ENCODE measurements around the gene MAP2.

Gene MAP2

DNA sequence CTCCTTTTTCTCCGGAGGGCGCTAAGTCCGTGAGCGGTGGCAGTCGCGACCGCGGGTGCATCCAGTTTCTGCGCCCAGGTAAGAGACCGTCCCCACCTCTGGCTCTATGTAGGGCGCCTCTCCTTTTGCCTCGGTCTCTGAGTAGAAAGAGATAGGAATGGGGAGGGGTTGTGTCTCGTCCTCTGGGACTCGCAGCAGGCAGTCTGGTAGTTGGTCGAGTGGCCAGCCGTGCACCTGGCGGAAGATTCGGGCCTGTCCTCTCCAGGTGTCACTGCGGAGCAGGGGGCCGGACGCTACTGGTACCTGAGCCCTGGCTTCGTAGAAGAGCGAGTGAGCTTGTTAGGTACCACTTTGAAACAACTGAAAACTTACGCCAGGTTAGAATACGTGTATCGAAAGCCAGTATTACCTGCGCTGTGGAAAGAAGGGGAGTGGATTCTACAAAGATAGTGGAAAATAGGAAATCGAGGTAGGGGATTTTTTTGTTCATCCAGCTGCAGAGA, 403 bp downstream of the MAP2 start:
- no peak for DNase-seq (ENCODE audit: low spot score)

DNA sequence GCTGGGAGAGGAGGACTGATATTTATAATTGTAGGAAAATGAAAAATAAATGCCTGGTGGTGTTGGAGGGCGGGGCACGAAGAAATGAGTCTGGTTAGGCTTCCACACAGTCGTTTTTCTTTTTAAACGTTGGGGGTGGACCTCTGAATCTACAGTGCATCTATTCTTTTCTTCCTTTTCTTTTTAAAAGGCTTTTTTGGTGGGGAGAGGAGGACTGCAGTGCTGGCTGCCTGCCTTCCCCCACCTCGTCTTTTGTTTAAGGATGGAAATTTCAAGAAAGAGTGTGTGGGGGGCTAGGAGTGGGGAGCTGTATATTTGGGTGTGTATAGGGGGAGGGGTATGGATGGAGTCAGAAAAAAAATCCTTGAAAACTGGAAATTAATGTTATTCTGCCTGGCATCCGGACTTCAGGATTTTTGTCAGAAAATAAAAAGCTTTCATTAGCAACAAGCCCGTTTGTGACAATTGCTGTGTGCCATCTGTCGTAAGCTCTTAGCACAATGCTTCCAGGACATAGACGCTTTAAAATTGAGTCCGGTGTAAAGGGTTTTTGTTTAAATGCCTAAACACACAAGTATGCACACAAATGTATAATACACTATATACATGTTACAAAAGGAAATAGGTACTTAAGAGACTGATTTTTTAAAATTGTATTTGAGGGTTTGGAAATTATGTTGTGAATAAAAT, 1.1 kb downstream of the MAP2 start:
- no peak for DNase-seq (ENCODE audit: low spot score)

DNA sequence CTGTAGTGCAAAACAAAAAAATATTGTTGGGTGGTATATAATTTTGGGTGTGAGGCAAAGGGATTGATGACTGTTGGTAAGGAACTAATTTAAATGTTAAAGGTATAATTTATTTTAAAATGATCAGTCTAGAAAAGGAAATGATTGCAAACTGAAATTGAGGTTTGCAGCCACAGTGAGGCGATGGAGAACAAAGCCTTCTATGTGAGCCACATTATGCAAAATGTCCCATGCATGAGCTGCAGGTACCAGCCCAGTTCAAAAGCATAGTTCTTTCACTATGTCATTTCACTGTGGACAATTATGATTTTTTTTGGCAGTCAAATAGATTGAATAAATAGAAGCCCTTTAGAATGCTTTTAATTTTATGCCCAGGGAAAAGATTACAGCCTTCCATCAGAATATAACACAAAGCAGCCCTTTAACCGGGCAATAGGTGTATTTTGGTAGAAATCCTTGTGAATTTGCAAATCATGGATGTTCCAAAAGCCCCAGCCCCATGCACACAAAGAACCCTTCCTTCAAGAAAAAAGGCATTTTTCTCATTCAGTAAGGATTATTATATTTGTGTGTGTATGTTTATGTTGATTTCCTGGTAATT, 1.7 kb downstream of the MAP2 start:
- peak; percentile 38 for DNase-seq (ENCODE audit: low spot score)

DNA sequence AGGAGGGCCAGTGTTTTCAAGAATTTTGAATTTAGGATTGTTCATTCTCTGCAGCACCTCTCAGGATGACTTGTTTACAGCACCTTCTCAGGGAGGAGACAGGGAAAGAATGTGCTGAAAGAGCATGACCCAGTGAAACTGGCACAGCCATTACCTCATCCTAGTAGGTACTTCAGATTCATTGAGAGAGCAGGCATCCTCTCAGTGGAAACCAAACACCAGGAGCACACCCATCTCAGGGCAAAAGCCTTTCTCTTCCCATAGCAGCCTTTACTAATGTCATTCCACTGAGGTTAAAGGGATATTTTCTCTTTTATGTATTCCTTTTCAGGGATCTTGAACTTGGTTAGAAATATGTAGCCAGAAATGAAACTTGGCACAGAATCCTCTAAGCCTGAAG, 2.6 kb downstream of the MAP2 start:
- DNase-seq (ENCODE audit: low spot score) = no peak

DNA sequence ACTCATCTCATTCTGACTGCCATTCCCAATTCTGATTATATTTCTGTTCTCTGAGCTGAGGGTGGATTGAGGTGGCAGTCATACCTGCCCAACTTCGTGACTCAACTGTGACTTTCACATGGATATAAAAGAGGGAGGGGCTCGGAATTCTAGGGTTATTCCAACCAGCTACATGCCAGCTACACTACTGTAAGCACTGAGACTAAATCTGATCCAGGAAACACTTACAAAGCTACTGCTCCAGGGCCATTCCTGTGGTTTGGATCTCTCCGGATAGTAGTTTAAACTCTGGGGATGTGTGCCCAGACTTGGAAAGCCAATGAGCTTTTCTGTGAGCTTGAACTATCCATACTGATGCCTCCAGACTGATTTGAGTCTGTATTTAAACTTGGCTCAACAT, 7.9 kb downstream of the MAP2 start:
- peak; percentile 71 for DNase-seq (ENCODE audit: low spot score)

DNA sequence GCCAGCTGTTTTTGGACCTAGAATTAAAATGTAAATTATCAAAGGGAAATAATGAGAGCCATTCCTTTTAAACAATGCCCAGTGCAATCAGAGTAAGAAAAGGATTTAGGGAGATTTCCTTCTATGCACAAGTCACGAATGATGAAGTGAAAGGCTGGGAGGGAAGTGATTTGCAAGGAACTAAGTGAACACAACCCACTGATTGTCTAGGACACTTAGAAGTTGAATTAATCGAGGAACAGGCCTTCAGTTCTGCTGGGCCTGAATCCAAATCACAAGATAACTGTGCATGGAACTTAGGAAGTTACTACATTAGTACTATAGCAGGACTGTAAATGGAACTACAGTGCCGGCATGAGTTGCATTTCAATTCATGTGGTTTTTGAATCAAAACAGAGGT, 17.7 kb downstream of the MAP2 start:
- no peak for DNase-seq (ENCODE audit: low spot score)

DNA sequence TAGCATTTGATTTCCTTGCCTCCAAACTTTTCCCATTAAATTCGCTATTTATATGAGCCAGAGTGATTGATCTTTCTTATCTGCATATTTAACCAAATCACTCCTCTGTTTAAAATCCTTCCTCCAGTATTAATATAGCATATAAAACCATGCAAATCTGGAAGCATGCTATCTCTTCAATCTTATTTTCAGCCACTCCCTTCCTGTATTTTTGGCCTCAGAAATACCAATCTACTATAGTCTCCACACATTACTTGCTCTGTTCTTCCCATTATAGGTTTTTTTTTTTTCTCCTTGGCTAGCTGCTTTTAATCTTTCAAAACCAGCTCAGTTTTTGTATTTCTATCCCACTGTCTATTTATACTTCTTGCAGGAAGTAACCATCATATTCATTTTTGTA, 19.1 kb downstream of the MAP2 start:
- DNase-seq (ENCODE audit: low spot score) = no peak

DNA sequence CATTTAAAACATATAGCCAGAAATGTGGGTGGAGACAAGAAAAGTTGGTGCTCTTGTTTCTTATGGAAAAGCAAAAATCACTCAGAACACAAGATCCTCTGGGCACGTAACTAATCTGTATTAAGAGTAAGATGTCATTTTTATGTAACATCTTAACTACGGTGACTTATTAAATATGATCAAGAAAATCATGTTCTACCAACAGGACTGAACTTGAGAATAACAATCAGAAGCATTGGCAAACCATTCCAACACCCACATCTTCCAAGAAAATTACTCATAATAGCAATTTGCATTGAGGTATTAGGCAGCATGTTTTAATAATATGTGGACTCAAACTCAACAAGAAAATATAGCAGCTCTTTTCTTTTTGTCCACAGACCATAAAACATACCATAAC, 21.6 kb downstream of the MAP2 start:
- no peak for DNase-seq (ENCODE audit: low spot score)

DNA sequence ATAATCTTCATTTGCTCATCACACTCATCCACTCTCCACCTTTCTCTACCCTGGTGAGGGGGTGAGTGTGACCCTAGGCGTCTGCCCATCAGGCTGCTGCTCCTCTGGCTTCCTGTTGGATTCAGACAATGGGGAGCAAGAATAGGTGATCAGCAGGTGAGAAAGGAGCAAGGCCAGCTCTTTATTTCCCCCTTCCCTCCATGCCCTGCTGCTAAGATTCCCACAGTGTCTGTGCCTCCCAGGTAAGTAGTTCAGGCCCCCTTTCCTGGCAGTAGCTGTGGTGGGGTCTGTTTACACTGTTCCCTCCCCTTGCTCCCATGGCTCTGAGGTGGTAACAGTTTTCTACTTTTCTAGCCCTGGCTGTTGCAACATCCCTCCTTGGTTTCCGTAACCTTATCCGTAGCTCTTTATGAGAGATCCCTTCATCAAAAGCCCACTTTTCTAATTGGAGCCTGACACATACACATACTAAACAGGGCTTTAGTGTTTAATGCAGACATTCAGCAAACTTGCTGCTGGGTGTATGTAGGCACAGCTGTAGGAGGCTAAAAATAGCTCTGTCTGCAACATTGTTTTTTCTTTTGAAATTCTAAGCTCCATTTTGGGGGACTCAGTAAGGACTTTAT, 27.5 kb downstream of the MAP2 start:
- DNase-seq (ENCODE audit: low spot score) = no peak

DNA sequence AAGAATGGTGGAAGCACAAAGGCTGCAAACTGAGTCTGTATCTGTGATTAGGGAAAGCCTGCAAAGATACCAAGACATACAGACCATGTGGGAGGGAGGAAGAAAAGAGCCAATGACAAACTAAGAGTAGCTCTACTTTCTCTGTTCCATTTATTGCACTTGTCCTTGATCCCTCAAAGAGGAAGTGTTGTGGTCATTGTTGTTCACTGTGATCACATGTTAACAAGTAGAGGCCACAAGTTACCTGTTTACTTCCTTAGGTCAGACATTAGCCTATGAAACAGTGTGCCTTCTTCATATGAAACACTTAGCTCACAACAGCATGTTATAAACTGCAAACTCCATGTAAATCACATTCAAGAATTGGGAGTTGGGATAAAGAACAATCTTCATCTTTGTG, 32.6 kb downstream of the MAP2 start:
- no peak for DNase-seq (ENCODE audit: low spot score)

DNA sequence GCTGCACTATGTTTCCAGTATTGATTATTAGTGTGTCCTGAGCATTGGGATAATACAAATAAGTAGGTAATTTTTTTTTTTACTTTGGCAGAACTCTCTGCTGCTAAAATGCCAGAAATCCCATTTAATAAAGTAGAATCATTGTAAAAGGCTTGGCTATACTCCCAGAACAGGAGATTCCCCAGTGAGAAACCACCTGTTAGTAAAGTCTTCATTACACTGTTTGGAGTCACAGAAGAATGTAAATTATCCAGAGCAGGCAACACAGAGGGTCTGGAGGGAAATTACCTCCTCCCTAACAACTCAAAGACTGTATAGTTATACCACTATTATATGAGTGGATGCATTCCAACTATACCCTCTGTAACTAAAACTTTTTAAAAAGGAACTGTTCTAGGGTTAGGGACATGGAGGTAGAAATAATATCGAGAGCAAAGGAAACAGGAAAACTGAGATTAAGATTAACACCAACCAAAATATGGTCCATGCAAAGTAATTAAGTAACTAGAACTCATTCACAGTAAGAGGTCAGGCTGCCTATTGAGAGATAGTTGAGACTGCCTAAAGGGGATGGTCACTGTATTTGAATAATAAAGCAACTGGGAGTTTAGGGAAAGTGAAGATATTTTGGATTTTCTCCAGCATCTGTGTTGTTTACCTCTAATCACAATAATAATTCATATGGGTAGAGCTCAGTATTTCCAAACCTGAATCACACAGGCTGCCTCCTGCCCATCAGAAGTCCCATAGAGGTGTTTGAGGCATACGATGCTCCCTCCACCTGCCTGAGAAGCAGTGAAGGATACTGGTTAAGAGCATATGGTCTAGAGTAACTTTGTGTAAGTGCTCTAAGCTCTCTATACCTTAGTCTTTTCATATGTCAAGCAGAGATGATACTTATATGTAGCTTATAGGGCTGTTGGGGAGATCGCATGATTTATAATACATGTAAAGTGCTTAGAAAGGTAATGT, 34.4 kb downstream of the MAP2 start:
- DNase-seq (ENCODE audit: low spot score) = no peak

DNA sequence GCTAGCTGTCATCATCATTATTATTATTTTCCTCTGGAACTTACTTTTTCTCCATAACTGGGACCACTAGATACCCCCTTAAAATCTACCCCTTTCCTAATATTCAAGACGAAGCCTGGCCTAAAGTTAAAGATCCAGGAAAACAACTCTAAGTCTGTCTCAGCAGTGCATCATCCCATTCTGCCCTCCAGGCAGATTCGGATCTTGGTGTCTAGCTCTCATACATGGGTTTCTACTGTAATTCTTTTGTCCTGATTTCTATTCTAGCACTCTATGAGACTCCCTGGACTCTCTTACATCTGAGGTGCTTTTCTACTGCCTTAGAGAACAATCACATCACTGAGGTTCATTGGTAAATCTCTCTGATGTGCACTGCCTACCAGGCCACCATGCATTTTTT, 35.5 kb downstream of the MAP2 start:
- no peak for DNase-seq (ENCODE audit: low spot score)

DNA sequence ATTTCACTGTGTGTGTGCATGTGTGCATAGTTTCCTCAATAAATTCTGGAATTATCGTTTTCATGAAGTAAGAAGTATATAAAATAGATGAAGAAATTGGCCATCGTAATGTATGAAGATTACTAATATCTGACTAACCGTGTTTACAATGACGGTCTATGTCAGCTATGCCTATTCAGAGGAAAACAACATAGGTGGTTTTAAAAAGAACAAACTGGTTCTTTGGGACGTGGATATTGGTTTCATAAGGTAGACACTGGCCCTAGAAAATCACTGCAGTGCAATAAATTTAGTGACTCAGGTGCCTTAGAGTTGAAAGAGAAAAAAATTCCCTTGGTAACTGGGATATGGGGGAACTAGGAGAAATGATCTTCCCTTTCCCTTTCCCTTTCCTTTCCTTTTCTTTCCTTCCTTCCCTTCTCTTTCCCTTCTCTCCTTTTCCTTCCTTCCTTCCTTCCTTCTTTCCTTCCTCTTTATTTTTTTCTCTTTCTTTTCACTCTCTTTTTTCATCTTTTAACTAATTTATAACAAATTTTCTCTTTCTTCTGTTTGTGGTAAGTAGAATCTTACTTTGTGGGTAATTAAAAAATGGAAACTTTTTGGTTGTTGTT, 36.4 kb downstream of the MAP2 start:
- no peak for DNase-seq (ENCODE audit: low spot score)

DNA sequence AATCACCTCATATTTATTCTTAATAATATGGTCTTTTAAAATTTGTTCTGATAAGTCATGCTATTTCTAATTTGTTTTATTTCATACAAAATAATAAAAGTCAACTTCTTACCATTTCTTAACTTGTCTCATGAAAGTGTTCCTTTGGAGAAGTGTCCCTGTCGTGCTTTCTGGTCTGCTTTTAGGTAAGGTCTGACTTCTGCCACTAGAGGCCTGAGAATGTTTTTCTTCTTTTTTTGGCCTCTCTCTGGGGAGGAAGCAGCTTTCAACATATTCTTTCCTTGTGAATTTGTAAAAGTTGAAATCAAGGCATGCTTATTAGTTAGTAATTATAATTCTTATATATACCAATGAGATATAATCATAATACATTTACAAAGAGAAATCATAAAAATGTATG, 39.4 kb downstream of the MAP2 start:
- DNase-seq (ENCODE audit: low spot score) = no peak

DNA sequence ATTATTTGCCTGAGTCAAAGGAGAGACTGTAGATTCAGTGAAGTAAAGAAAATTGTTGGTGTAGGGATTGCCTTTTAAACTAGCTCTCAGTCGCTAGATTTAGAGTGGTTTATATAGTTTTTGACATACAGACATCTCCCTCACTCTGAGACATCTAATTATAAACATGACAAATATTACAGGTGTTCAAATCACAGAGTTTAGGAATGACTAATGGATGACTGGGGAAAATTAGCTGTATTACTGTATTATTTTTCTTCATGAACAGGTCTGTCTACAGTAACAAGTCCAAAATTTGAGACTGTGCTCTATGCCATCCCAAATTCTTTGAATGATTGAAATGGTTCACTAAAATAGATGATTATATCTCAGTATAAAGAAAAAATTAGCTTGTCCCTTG, 40.0 kb downstream of the MAP2 start:
- no peak for DNase-seq (ENCODE audit: low spot score)

DNA sequence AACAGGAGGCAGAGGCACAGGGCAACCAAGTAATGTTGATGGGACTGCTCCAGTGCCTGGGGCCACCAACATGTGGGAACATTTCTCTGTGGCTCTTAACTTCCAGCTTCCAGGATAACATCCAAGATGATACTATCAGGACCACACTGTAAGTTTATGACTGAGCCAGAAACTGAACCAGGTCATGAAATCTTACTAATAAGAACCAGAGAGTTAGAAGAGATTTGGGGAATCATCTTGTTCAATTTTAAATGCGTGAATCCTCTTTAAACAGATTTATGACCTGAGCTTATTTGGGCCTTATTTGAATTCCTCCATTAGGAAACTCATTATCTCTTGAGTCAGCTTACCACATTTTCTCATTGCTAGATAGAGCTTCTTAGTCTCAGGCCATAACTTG, 45.0 kb downstream of the MAP2 start:
- no peak for DNase-seq (ENCODE audit: low spot score)

DNA sequence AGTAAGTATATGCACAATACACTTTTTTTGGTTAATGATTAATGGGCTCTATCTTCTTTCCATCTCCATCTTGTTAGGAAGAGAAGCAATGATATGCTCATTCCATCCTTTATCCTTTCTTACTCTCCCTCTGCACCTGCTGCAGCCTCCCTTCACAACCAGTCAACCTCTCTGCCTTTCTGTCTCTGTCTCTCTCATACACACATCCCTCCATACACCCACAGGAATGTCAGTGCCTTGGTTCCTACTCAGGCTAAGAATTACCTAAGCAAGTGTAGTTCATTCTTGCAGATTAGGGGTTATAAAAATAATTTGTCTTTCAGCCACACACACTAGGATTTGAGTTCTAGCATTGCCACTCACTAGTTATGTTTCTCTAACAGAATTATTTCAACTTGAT, 45.6 kb downstream of the MAP2 start:
- no peak for DNase-seq (ENCODE audit: low spot score)

DNA sequence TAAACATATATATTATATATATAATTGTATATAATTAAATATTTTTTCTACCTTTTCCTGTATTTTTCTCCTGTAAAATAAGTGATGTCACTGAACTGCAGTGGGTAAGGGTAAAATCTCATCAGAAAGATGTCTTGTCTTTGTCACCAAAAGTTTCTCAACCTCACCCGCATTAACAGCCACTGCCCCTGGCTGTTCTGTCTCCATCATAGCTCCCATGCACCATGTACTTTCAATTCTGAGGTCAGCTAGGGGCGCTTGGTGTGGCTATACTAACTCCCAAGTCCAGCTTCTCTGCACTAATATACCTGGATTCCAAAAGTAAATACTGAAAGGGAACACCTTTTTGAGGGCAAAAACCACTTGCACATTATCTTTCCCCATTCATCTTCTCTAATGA, 46.6 kb downstream of the MAP2 start:
- no peak for DNase-seq (ENCODE audit: low spot score)

DNA sequence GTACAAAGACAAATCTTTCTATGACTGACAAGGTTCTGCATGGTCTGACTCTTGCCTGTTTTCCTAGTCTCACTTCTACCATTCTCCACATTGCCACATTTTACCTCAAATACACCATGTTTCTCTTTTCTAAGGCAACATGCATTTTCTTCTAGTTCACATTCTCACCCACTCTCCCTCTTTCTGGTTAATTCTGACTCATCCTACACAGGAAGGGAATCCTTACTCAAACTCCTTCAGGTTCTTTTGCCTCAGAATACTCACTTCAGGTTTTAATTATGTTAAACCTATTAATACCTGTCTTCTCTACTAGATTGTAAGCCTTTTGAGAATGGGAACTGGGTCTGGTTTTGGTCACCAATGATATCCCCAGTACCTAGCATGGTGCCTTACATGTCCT, 47.2 kb downstream of the MAP2 start:
- peak; percentile 10 for DNase-seq (ENCODE audit: low spot score)

DNA sequence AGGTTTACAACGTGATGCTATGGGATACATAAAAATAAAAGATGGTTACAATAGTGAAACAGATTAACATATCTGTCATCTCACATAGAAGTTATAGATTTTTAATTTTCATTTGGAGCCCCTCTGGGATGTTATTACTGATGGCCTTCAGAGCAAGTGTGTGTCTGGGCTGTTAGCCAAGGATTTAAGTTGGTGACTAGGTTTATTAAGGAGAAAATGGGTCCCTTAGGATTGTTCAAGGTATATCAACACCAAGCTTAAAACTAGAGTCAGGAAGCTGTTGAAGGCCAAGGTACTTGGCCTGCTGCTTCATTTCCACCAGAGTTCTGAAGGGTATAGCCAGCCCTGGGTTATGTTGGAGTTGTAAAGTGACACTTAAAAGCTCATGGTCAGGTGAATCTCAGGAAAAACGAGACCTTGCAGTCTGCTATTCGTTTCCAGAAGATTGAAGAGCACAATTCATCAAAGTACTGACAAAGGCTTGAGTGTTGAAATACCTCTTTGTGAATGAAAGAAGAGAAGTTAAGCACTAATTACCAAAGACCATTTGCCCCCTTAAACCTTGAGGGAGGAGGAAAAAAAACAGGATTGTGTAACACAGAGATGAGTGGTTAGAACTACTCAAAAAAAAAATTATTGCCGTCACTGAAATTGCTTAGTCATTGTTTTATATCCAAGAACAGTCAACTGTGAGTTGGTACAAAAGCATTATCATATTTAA, 48.4 kb downstream of the MAP2 start:
- DNase-seq (ENCODE audit: low spot score) = peak; percentile 32

DNA sequence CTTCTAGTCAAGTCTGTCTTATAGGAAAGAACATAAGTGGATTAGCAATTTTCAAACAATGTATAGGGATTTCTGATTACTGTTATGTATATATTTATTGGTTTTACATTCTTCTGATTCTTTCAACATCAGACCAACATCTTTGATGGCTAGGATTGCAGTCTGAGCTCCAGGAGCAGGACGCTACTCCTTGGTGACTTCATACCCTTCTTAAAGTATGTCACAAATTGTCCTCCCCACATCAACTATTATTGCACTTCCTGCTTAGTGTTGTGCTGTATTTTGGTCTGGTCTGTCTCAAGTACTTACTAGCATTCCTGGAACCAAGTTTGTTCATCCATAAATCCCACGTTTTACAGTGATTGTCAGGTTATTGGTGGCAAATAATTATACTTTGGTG, 49.0 kb downstream of the MAP2 start:
- peak; percentile 4 for DNase-seq (ENCODE audit: low spot score)

All from AG08395 (cell line).